Heart right ventricle (tissue), 16 donors: ENCODE data around the gene SEPTIN1. TPM values are rescaled to one million over a fixed set of nuclear protein-coding genes. Genes with fewer than 3 reads are reported as not detected.

Experiments used
- ATAC-seq, 8 donors: fragments of 200-7000 bp; cut with Tn5 transposase; one replicate each; pipeline ENCODE4 v1.9.1; 2020; ENCODE audit warnings: mild to moderate bottlenecking in 8 of 8, moderate library complexity in 8 of 8, moderate number of reproducible peaks in 1 of 8
- DNase-seq, 2 donors: peaks; one replicate each; pipeline ENCODE4 v3.0.0-alpha.2; 2020
- H3K27ac ChIP-seq, 10 donors: fragments of 200-600 bp; sonication (generic) in 2 of 10; one replicate each; pipeline versions ENCODE4 v1.5.0 to v1.8.0; 2020 to 2022; ENCODE audit warnings: mild to moderate bottlenecking in 3 of 10
- H3K27me3 ChIP-seq, 7 donors: fragments of 200-600 bp; one replicate each; pipeline ENCODE4 v1.8.0; 2021 to 2022; ENCODE audit warnings: mild to moderate bottlenecking in 2 of 7
- H3K36me3 ChIP-seq, 9 donors: fragments of 200-600 bp; sonication (generic) in 1 of 9; one replicate each; pipeline versions ENCODE4 v1.5.0 to v1.8.0; 2020 to 2022; ENCODE audit warnings: mild to moderate bottlenecking in 2 of 9
- H3K4me1 ChIP-seq, 9 donors: fragments of 200-600 bp; sonication (generic) in 1 of 9; one replicate each; pipeline versions ENCODE4 v1.5.0 to v1.8.0; 2020 to 2022; ENCODE audit warnings: mild to moderate bottlenecking in 4 of 9
- H3K4me3 ChIP-seq, 10 donors: fragments of 200-600 bp; sonication (generic) in 2 of 10; one replicate each; pipeline versions ENCODE4 v1.5.0 to v1.8.0; 2020 to 2022; ENCODE audit warnings: mild to moderate bottlenecking in 7 of 10, moderate library complexity in 2 of 10
- H3K9me3 ChIP-seq, 11 donors: fragments of 200-600 bp in 10 of 11; sonication (generic) in 2 of 11; one replicate each; pipeline versions ENCODE4 v1.5.0 to v1.8.0; 2013 to 2022; ENCODE audit warnings: mild to moderate bottlenecking in 2 of 11, control low read depth in 1 of 11, moderate library complexity in 1 of 11
- WGBS, 2 donors: extraction: QIAGEN DNeasy Blood & Tissue Kit; methylation state at CpG; one replicate each; pipeline ENCODE4 v1.1.7; 2013; ENCODE audit warnings: inconsistent platforms in 1 of 2; 5-methylcytosine and 5-hydroxymethylcytosine counted together
- intact Hi-C, 10 donors: fragments of 100-400 bp; cut with DNase I; formaldehyde crosslinking; loops; one replicate each; pipeline versions ENCODE4 v1.11.1 to v1.14.2; 2022
- polyA plus RNA-seq, 2 donors: library from polyadenylated mRNA; stranded (reverse); fragments of 200-250 nt; gene quantifications; one replicate each; pipeline ENCODE4 v1.2.3, GENCODE V29; 2013
- total RNA-seq, 10 donors: library from RNA; stranded (reverse); fragmentation: NEBNext Ultra II Directional in 3 of 10; extraction: Animal tissue kit (Norgen Biotek cat#: 25700) in 3 of 10; gene quantifications; one replicate each; pipeline versions ENCODE4 v1.2.1 to v1.2.4, GENCODE V29; 2021 to 2023
- TF ChIP-seq, protein P1 (sequence below), 9 donors: fragments of 200-600 bp; sonication (generic) in 2 of 9; IDR thresholded peaks; one replicate each; pipeline versions ENCODE4 v1.5.0 to v1.8.0; 2021 to 2022; ENCODE audit warnings: antibody characterized with exemption in 9 of 9, mild to moderate bottlenecking in 5 of 9, moderate library complexity in 1 of 9
- donor health status: Arrhythmogenic right ventricular cardiomyopathy.
- donor health status: ischemic (EF 13 %, LVEDD 7.1; RV severe dilation, severe dysfunction).
- donor health status: healthy with polysubstance abuse.
- donor health status: DM: no; HTN: yes; CAD: no.
- donor health status: DM: no; HTN: no; CAD: no.
- donor health status: ischemic (EF 25% LVEDD 6.9; RV normal size, moderate dysfunction).
- donor health status: ischemic (EF 25% LVEDD 5.7; RV mildly dilated, moderate dysfunction).
- donor health status: healthy.
- donor health status: DM: yes; HTN: yes; CAD: no.
- donor health status: Ischemic cardiomyopathy.
- donor health status: ischemic (EF 35%, LVEDD 5.7; RV mildly dilated, moderate dysfunction).
- donor health status: nonischemic (EF 11% LVEDD 7.7; RV severe dilation, severe dysfunction).
- donor health status: DM: yes; HTN: yes; CAD: no.
- donor health status: PGD.
- donor health status: ischemic (EF 29% LVEDD 5.4; RV normal size, mild dysfunction).
- donor health status: nonischemic (EF 23%, LVEDD 6.1; RV moderate dilation, normal function).

Gene SEPTIN1
- total and polyA plus RNA-seq, 12 donors = 0.78 to 6.8 (median 1.4) TPM

DNA sequence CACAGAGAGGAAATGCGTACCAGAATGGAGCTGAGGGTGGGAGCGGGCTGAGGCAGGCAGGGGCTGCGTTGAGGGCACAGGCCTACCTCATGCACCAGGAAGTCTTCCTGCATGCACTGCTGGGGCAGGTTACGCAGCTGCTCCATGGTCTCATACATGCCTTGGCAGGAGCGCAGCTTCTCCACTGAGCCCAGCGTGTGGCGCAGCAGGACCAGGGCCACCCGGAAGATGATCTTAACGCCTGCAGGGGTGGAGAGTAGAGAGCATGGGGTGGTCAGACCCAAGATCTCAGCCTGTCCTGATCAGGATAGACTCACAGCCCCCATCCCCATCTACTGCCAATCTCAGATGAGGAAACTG lies 23.8 kb downstream of the SEPTIN1 start:
- H3K4me3 ChIP-seq = no peak overlapping the region
- no peak for DNase-seq
- peaks cover 0 to 75% (median 22%) of the 10 kb centered on the region in 9 donors for H3K36me3 ChIP-seq
- WGBS, 2 donors = 92 to 94% methylated on average over 9 of the region's 9 CpGs
- TF ChIP-seq, protein P1, sequence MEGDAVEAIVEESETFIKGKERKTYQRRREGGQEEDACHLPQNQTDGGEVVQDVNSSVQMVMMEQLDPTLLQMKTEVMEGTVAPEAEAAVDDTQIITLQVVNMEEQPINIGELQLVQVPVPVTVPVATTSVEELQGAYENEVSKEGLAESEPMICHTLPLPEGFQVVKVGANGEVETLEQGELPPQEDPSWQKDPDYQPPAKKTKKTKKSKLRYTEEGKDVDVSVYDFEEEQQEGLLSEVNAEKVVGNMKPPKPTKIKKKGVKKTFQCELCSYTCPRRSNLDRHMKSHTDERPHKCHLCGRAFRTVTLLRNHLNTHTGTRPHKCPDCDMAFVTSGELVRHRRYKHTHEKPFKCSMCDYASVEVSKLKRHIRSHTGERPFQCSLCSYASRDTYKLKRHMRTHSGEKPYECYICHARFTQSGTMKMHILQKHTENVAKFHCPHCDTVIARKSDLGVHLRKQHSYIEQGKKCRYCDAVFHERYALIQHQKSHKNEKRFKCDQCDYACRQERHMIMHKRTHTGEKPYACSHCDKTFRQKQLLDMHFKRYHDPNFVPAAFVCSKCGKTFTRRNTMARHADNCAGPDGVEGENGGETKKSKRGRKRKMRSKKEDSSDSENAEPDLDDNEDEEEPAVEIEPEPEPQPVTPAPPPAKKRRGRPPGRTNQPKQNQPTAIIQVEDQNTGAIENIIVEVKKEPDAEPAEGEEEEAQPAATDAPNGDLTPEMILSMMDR (IDR thresholded peaks at IDR 0.05) = no peak
- no peaks in the 10 kb centered on the region for H3K27me3 ChIP-seq
- peaks cover 16 to 26% (median 21%) of the 10 kb centered on the region in 9 donors for H3K4me1 ChIP-seq
- H3K9me3 ChIP-seq = no peaks in the 10 kb centered on the region
- ATAC-seq = no peak
- intact Hi-C loops = loop anchor here in 3 of 10 donors (5.0 to 10.0 kb wide), 3 partner anchors 39 to 56 kb away; partner anchors contain the start of genes ZNF48 (in 1 of the 3) and ZNF771 (in 1 of the 3)
- no peak overlapping the region for H3K27ac ChIP-seq

DNA sequence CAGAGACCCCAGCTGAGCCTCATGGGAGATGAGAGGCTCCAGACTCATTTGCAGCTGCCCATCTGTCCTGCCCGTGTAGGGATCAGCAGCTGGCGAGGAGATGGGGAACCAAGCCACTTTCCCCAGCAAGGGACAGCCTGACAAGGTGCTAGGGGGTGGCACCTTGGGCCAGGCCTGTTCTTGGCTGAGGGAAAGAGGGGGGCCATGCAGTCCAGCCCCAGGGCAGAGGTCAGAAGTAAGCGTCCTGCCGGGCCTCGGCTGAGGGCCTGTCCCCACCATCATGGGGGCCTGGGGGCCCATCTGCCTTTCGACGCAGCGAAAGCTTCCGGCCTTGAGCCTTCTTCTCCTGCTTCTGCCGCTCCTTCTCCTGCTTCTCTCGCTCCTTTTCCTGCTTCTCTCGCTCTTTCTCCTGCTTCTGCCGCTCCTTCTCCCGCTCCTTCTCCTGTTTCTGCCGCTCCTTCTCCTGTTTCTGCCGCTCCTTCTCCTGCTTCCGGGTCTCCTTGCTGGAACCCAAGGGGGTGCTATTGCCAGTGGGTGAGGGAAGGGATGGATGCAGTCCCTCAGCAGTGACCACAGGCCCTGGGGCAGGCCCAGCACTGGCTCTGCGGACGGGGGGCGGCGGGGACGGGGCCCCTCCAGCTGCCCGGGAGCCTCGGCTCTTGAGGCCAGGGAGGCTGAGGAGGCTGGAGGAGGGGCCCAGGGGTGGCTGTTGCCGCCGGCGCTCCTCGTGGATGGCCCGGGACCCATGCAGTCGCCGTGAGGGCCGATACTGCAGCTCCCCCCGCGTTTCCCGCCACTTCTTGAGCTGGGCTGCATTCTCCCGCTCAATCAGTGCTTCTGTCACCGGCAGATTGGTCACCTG lies 24.4 kb downstream of the SEPTIN1 start:
- TF ChIP-seq, protein P1 (IDR thresholded peaks at IDR 0.05) = no peak

DNA sequence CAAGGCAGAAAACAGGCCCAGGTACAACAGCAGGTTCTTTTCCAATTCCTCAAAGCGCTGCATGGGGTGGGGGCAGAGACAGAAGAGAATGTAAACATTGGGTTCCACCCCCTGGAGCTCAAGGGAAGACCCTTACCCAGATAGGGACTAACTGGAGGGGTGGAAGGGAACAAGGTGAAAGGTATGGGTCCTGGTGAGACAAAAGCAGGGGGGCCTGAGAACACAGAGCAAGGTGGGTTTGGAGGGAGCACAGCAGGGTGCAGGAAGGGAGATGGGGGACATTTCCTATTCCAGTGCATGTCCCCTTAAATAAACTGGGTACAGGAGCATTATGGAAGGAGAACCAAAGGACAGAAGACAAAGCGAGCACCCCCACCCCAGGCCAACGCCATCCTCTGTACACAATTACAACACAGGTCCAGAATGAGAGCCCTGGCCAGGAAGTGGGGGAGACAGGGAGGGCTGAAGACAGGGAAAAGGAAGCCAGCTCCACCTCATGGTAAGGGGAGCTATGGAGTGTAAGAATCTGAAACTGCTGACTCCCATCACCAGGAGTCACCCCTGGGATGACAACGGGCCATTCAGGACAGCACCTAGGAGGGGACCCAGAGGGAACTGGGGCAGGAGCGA lies 25.2 kb downstream of the SEPTIN1 start:
- peaks cover 0 to 75% (median 26%) of the 10 kb centered on the region in 9 donors for H3K36me3 ChIP-seq
- 71 to 74% methylated on average over 5 of the region's 5 CpGs for WGBS, 2 donors
- DNase-seq = no peak
- H3K4me3 ChIP-seq = no peak overlapping the region
- H3K27ac ChIP-seq = peak overlapping the region in 2 of 10 donors; percentile 94 to 99
- no peak for ATAC-seq
- no peaks in the 10 kb centered on the region for H3K9me3 ChIP-seq
- peaks cover 24 to 39% (median 32%) of the 10 kb centered on the region in 9 donors for H3K4me1 ChIP-seq
- H3K27me3 ChIP-seq = no peaks in the 10 kb centered on the region
- TF ChIP-seq, protein P1 (IDR thresholded peaks at IDR 0.05) = no peak
- intact Hi-C loops = loop anchor here in 4 of 10 donors (1.0 to 10.0 kb wide), 4 partner anchors 34 to 58 kb away; partner anchors contain the start of genes ZNF48 (in 1 of the 4) and ZNF771 (in 1 of the 4)

More for the DNA sequence above, 24.4 kb downstream of the SEPTIN1 start:
- 86 to 89% methylated on average over 37 of the region's 37 CpGs for WGBS, 2 donors
- Histone ChIP-seq H3K27ac (peak overlapping the region in 1 of 10 donors; percentile 99), H3K4me1 (peaks cover 17 to 32% (median 25%) of the 10 kb centered on the region in 9 donors), H3K9me3 (no peaks in the 10 kb centered on the region), H3K36me3 (peaks cover 0 to 75% (median 22%) of the 10 kb centered on the region in 9 donors), H3K4me3 (no peak overlapping the region), H3K27me3 (no peaks in the 10 kb centered on the region)
- no peak for DNase-seq
- intact Hi-C loops = loop anchor here in 4 of 10 donors (1.0 to 10.0 kb wide), 4 partner anchors 33 to 57 kb away; partner anchors contain the start of genes ZNF48 (in 1 of the 4) and ZNF771 (in 1 of the 4)
- no peak for ATAC-seq
